ENCODE data around the gene RFK. TPM values are rescaled to one million over a fixed set of nuclear protein-coding genes. Genes with fewer than 3 reads are reported as not detected.

Gene RFK
- polyA plus RNA-seq, 1 donor (not counting 4 experiments of a cell fraction or from before 2014, with no cell fraction given) = 30.1 TPM

DNA sequence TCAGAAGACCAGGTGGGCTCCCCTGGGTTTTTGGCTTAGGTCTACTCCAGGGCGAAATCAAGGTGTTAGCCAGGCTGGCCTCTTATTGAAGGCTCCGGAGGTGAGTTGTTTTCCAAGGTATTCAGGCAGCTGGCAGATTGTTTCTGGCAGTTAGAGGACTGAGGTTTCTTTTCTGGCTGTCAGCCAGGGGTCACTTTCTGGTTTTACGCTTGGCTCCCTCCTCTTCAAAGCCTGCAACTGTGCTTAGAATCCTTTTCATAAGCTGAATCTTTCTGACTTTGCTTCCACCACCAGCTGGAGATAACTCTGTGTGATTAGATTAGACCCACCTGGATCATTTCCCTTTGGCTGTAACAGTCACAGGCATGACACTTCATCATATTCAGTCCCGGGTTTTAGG, 24.6 kb downstream of the RFK start:
- TF ChIP-seq, protein P1, sequence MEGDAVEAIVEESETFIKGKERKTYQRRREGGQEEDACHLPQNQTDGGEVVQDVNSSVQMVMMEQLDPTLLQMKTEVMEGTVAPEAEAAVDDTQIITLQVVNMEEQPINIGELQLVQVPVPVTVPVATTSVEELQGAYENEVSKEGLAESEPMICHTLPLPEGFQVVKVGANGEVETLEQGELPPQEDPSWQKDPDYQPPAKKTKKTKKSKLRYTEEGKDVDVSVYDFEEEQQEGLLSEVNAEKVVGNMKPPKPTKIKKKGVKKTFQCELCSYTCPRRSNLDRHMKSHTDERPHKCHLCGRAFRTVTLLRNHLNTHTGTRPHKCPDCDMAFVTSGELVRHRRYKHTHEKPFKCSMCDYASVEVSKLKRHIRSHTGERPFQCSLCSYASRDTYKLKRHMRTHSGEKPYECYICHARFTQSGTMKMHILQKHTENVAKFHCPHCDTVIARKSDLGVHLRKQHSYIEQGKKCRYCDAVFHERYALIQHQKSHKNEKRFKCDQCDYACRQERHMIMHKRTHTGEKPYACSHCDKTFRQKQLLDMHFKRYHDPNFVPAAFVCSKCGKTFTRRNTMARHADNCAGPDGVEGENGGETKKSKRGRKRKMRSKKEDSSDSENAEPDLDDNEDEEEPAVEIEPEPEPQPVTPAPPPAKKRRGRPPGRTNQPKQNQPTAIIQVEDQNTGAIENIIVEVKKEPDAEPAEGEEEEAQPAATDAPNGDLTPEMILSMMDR (optimal IDR thresholded peaks at IDR 0.05 in 1 of 3, IDR thresholded peaks at IDR 0.05 in 1 of 3, conservative IDR thresholded peaks at IDR 0.05 in 1 of 3; ENCODE audit: extremely low read depth in 1 of 3, insufficient read depth in 2 of 3, low read length in 3 of 3) = no peak
- TF ChIP-seq EZH2 (IDR thresholded peaks at IDR 0.05; ENCODE audit: low read length) = no peak
- no peaks in the 10 kb centered on the region for H4K20me1 ChIP-seq (ENCODE audit: control insufficient read depth, extremely low read depth, insufficient read depth, low read length)
- no peak overlapping the region for H3K4me2 ChIP-seq (ENCODE audit: control insufficient read depth, extremely low read depth, insufficient read depth, low read depth, low read length)
- H3K9ac ChIP-seq (ENCODE audit: control insufficient read depth, extremely low read depth, insufficient read depth, low read length) = no peak overlapping the region
- no peaks in the 10 kb centered on the region for H3K9me3 ChIP-seq (ENCODE audit: control insufficient read depth, low read depth, low read length)
- H3K9me1 ChIP-seq (ENCODE audit: control insufficient read depth, extremely low read depth, insufficient read depth, low read length) = no peaks in the 10 kb centered on the region
- H3K27me3 ChIP-seq (ENCODE audit: control insufficient read depth, extremely low read depth, insufficient read depth, low read length) = no peaks in the 10 kb centered on the region
- DNase-seq (ENCODE audit: low read depth, low spot score) (no peak), FAIRE-seq (no peak)
- dilution Hi-C loops (cut with MboI; ENCODE audit: extremely low pct_ligation_motif_present, low sequenced_read_pairs) = no loop called here
- H3K4me3 ChIP-seq (ENCODE audit: control insufficient read depth in 2 of 3, extremely low read depth in 1 of 3, insufficient read depth in 2 of 3, low read depth in 1 of 3, low read length in 3 of 3) = no peak overlapping the region
- no peaks in the 10 kb centered on the region for H3K79me2 ChIP-seq (ENCODE audit: control insufficient read depth, insufficient read depth, low read length)
- H3K27ac ChIP-seq (ENCODE audit: control insufficient read depth, insufficient read depth, low read length) = no peak overlapping the region
- no peaks in the 10 kb centered on the region for H3K36me3 ChIP-seq (ENCODE audit: control insufficient read depth in 2 of 2, extremely low read depth in 1 of 2, insufficient read depth in 2 of 2, low read length in 2 of 2)
- no peak overlapping the region for H2AFZ ChIP-seq (ENCODE audit: control insufficient read depth, low read length)
- peaks cover 3% of the 10 kb centered on the region for H3K4me1 ChIP-seq (ENCODE audit: control insufficient read depth, extremely low read depth, insufficient read depth, low read length)

DNA sequence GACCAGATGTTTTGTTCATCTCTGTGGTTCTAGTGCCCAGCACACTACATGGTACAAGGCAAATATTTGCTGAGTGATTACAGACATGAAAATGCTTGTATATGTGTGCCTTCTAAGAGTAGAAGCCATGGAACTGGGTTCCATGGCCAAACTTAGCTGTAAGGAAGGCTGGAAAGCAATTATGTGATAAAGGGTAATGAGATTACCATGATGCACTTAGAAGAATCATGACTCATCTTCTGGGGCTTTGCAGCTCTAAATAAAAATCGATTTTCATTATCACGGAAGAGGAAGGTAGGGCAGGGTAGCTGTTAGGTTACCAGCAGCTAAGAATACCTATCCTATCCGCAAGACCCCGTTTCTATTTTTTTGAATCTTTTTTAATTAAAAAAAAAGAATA, 28.0 kb downstream of the RFK start:
- H3K27ac ChIP-seq (ENCODE audit: control insufficient read depth, insufficient read depth, low read length) = no peak overlapping the region
- H3K27me3 ChIP-seq (ENCODE audit: control insufficient read depth, extremely low read depth, insufficient read depth, low read length) = no peaks in the 10 kb centered on the region
- dilution Hi-C loops (cut with MboI; ENCODE audit: extremely low pct_ligation_motif_present, low sequenced_read_pairs) = no loop called here
- no peak overlapping the region for H3K4me3 ChIP-seq (ENCODE audit: control insufficient read depth in 2 of 3, extremely low read depth in 1 of 3, insufficient read depth in 2 of 3, low read depth in 1 of 3, low read length in 3 of 3)
- H3K4me1 ChIP-seq (ENCODE audit: control insufficient read depth, extremely low read depth, insufficient read depth, low read length) = peaks cover 3% of the 10 kb centered on the region
- H2AFZ ChIP-seq (ENCODE audit: control insufficient read depth, low read length) = no peak overlapping the region
- H4K20me1 ChIP-seq (ENCODE audit: control insufficient read depth, extremely low read depth, insufficient read depth, low read length) = no peaks in the 10 kb centered on the region
- no peak overlapping the region for H3K9ac ChIP-seq (ENCODE audit: control insufficient read depth, extremely low read depth, insufficient read depth, low read length)
- H3K9me3 ChIP-seq (ENCODE audit: control insufficient read depth, low read depth, low read length) = no peaks in the 10 kb centered on the region
- H3K9me1 ChIP-seq (ENCODE audit: control insufficient read depth, extremely low read depth, insufficient read depth, low read length) = no peaks in the 10 kb centered on the region
- no peak for DNase-seq (ENCODE audit: low read depth, low spot score)
- no peaks in the 10 kb centered on the region for H3K79me2 ChIP-seq (ENCODE audit: control insufficient read depth, insufficient read depth, low read length)
- no peak for FAIRE-seq
- no peak overlapping the region for H3K4me2 ChIP-seq (ENCODE audit: control insufficient read depth, extremely low read depth, insufficient read depth, low read depth, low read length)
- H3K36me3 ChIP-seq (ENCODE audit: control insufficient read depth in 2 of 2, extremely low read depth in 1 of 2, insufficient read depth in 2 of 2, low read length in 2 of 2) = no peaks in the 10 kb centered on the region
- TF ChIP-seq, protein P1 (optimal IDR thresholded peaks at IDR 0.05 in 1 of 3, IDR thresholded peaks at IDR 0.05 in 1 of 3, conservative IDR thresholded peaks at IDR 0.05 in 1 of 3; ENCODE audit: extremely low read depth in 1 of 3, insufficient read depth in 2 of 3, low read length in 3 of 3) = no peak
- no peak for TF ChIP-seq EZH2 (IDR thresholded peaks at IDR 0.05; ENCODE audit: low read length)
